Pancreas (tissue), 10 donors: ENCODE measurements around the gene MYO15B. TPM values are rescaled to one million over a fixed set of nuclear protein-coding genes. Genes with fewer than 3 reads are reported as not detected.

Source experiments
- ATAC-seq, 4 donors: fragments of 200-7000 bp; cut with Tn5 transposase; one replicate each; pipeline versions ENCODE4 v1.8.0 to v1.9.1; 2020; ENCODE audit warnings: mild to moderate bottlenecking in 4 of 4, moderate library complexity in 4 of 4
- DNase-seq, 6 donors: peaks; one replicate each; pipeline ENCODE4 v3.0.0-alpha.2; 2020
- FAIRE-seq: peaks from 2 replicates; lab custom pipeline; 2012; peaks lifted over from hg19 to GRCh38; lab: Jason Lieb, UNC
- H3K27ac ChIP-seq, 4 donors: fragments of 200-600 bp; sonication (generic); 1 replicate in 3 of 4; 2 replicates in 1 of 4; pipeline versions ENCODE4 v1.5.0 to v1.8.0; 2020
- H3K27me3 ChIP-seq, 4 donors: fragments of 200-600 bp; one replicate each; pipeline ENCODE4 v1.8.0; 2021
- H3K36me3 ChIP-seq, 3 donors: fragments of 200-600 bp; sonication (generic) in 1 of 3; one replicate each; pipeline versions ENCODE4 v1.5.0 to v1.8.0; 2020 to 2021
- H3K4me1 ChIP-seq, 3 donors: fragments of 200-600 bp; one replicate each; pipeline ENCODE4 v1.8.0; 2021
- H3K4me3 ChIP-seq, 4 donors: fragments of 200-600 bp; sonication (generic) in 2 of 4; one replicate each; pipeline versions ENCODE4 v1.5.0 to v1.8.0; 2020 to 2021
- H3K9me3 ChIP-seq, 4 donors: fragments of 200-600 bp; one replicate each; pipeline ENCODE4 v1.8.0; 2021
- WGBS, 2 donors: extraction: QIAGEN DNeasy Blood & Tissue Kit; methylation state at CpG; one replicate each; pipeline ENCODE4 v1.1.7; 2013; 5-methylcytosine and 5-hydroxymethylcytosine counted together
- intact Hi-C, 3 donors: fragments of 100-400 bp; cut with DNase I; formaldehyde crosslinking; loops; one replicate each; pipeline versions ENCODE4 v1.11.1 to v1.14.2; 2022
- polyA plus RNA-seq, 2 donors: library from polyadenylated mRNA; stranded (reverse); fragments of 200-250 nt; gene quantifications; one replicate each; pipeline ENCODE4 v1.2.3, GENCODE V29; 2013
- total RNA-seq, 6 donors: library from RNA; stranded (reverse); fragmentation: NEBNext Ultra II Directional in 4 of 6; extraction: Animal tissue kit (Norgen Biotek cat#: 25700) in 4 of 6; gene quantifications; one replicate each; pipeline versions ENCODE4 v1.2.1 to v1.2.4, GENCODE V29; 2021 to 2023
- TF ChIP-seq, protein P1 (sequence below), 4 donors: fragments of 200-600 bp; sonication (generic) in 3 of 4; IDR thresholded peaks; one replicate each; pipeline versions ENCODE4 v1.5.0 to v1.8.0; 2021; ENCODE audit warnings: antibody characterized with exemption in 4 of 4
- donor health status: healthy with polysubstance abuse.
- donor health status: DM: no; HTN: no; CAD: no; lungs with moderate emphysema.
- donor health status: DM: no; HTN: no; CAD: no.
- donor health status: control.
- donor health status: control.
- donor health status: Bipolar disorder and iron deficiency.
- donor health status: DM: yes; HTN: yes; CAD: no.
- donor health status: DM: no; HTN: no; CAD: no.
- donor health status: DM: no; HTN: no; CAD: no.
- donor health status: DM: yes; HTN: yes; CAD: no.

Gene MYO15B
- total and polyA plus RNA-seq, 8 donors, result 25.9 to 325 (median 47.1) TPM

GRCh38 chr17:75594499-75595283 is 7.1 kb downstream of the MYO15B start:
- intact Hi-C loops, result no loop called here
- FAIRE-seq (no peak), DNase-seq (no peak), ATAC-seq (no peak)
- TF ChIP-seq, protein P1, sequence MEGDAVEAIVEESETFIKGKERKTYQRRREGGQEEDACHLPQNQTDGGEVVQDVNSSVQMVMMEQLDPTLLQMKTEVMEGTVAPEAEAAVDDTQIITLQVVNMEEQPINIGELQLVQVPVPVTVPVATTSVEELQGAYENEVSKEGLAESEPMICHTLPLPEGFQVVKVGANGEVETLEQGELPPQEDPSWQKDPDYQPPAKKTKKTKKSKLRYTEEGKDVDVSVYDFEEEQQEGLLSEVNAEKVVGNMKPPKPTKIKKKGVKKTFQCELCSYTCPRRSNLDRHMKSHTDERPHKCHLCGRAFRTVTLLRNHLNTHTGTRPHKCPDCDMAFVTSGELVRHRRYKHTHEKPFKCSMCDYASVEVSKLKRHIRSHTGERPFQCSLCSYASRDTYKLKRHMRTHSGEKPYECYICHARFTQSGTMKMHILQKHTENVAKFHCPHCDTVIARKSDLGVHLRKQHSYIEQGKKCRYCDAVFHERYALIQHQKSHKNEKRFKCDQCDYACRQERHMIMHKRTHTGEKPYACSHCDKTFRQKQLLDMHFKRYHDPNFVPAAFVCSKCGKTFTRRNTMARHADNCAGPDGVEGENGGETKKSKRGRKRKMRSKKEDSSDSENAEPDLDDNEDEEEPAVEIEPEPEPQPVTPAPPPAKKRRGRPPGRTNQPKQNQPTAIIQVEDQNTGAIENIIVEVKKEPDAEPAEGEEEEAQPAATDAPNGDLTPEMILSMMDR (IDR thresholded peaks at IDR 0.05), result no peak
- Histone ChIP-seq H3K27me3 (no peaks in the 10 kb centered on the region), H3K36me3 (no peaks in the 10 kb centered on the region), H3K27ac (no peak overlapping the region), H3K4me3 (no peak overlapping the region), H3K4me1 (peaks cover 0 to 3% (median 2%) of the 10 kb centered on the region in 3 donors), H3K9me3 (no peaks in the 10 kb centered on the region)
- WGBS, 2 donors, result 61 to 72% methylated on average over 28 of the region's 28 CpGs

DNA sequence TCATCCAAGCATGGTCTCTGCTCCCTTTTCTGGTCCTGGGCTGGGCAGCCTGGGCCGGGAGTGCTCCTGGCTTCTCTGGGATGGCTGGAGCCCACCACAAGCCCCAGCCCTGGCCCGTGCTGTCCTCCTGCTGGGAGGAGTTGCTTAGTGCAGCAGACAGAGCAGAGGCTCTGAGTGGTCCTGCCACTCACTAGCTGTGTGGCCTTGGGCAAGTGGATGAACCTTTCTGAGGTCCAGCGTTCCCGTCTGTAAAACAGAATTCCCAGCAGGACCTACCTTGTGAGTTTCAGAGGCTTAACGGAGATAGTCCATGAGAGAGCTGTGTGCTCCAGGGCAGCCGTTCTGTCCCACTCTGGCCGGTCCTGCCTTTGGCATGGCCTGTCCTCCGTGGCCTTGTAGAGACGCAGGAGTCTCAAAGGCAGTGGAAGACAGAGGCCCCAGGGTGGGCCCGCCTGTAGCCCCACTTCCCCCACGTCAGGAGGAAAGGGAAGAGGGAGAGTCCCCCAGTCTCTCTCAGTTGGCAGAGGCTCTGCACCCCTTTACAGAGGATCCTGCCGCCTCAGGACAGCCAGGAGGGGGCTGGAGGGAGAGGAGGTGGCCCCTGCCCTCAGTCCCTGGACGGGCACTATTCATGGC is 7.8 kb downstream of the MYO15B start:
- Histone ChIP-seq H3K4me3 (no peak overlapping the region), H3K4me1 (no peaks in the 10 kb centered on the region), H3K27ac (no peak overlapping the region), H3K9me3 (no peaks in the 10 kb centered on the region), H3K36me3 (no peaks in the 10 kb centered on the region), H3K27me3 (no peaks in the 10 kb centered on the region)
- intact Hi-C loops, result no loop called here
- 61 to 76% methylated on average over 13 of the region's 13 CpGs for WGBS, 2 donors
- DNase-seq (no peak), ATAC-seq (no peak), FAIRE-seq (no peak)
- TF ChIP-seq, protein P1 (IDR thresholded peaks at IDR 0.05), result no peak

DNA sequence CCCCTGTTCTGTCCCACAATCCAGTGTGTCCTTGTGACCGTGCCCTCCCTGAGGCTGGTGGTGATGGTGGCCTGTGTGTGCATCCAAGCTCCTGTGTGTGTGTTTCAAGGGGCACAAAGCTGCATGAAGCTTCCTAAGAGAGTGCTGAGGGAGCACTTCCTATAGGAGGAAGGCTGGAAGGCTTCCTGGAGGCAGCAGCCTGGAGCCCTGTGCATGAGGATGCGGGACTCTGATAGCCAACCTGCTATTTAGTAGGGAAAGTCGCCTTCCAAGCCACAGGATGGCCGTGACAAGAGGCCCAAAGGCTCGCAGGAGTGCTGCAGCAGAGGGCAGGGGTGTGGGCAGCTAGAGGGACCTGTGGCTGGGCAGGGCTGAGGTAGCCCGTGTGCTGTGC is 8.3 kb downstream of the MYO15B start:
- ATAC-seq (no peak), FAIRE-seq (no peak), DNase-seq (no peak)
- intact Hi-C loops, result no loop called here
- 78 to 86% methylated on average over 6 of the region's 6 CpGs for WGBS, 2 donors
- no peak overlapping the region for H3K4me3 ChIP-seq
- no peak overlapping the region for H3K27ac ChIP-seq
- TF ChIP-seq, protein P1 (IDR thresholded peaks at IDR 0.05), result no peak
- no peaks in the 10 kb centered on the region for H3K36me3 ChIP-seq
- no peaks in the 10 kb centered on the region for H3K9me3 ChIP-seq
- no peaks in the 10 kb centered on the region for H3K27me3 ChIP-seq
- H3K4me1 ChIP-seq, result no peaks in the 10 kb centered on the region

DNA sequence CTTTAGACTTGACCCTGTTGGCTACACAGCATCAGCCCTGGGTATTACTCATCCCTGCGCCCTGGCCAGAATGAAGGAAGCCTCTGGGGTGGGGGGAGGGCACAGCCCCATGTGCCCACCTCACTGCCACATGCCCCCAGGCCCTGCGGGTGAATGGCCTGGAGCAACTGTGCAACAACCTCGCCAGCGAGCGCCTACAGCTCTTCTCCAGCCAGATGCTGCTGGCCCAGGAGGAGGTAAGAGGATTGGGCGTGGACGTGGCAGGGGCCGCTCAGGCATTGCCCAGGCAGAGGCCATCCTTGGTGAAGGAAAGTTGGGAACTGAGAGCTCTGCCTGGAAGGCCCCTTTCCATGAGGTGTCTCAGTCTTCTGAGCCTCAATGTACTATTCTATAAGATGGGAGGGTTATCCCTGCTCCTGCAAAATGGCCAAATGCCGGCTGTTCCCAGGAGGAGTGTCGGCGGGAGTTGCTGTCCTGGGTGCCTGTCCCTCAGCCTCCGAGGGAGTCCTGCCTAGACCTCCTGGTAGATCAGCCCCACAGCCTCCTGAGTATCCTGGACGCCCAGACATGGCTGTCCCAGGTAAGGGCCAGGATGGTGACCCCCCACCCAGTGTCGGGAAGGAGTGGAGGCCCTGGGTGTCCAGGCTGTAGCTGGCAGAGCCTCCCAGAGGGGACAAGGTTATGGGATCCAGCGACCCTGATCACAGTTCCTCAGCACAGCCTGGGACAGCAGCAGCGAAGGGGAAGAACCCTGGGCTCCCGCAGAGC is 8.9 kb downstream of the MYO15B start:
- intact Hi-C loops, result no loop called here
- no peaks in the 10 kb centered on the region for H3K9me3 ChIP-seq
- FAIRE-seq (no peak), ATAC-seq (no peak), DNase-seq (peak in 1 of 6 donors; percentile 53)
- H3K4me3 ChIP-seq, result no peak overlapping the region
- H3K4me1 ChIP-seq, result no peaks in the 10 kb centered on the region
- H3K36me3 ChIP-seq, result no peaks in the 10 kb centered on the region
- no peak overlapping the region for H3K27ac ChIP-seq
- no peaks in the 10 kb centered on the region for H3K27me3 ChIP-seq
- TF ChIP-seq, protein P1 (IDR thresholded peaks at IDR 0.05), result no peak
- 83 to 86% methylated on average over 17 of the region's 17 CpGs for WGBS, 2 donors
